Uterus (tissue), 4 donors: Measurements from ENCODE around the gene ZFAND3. TPM values are rescaled to one million over a fixed set of nuclear protein-coding genes. Genes with fewer than 3 reads are reported as not detected.

Source experiments
- DNase-seq, 2 donors: peaks; one replicate each; pipeline ENCODE4 v3.0.0-alpha.2; 2019 to 2020
- H3K27ac ChIP-seq, 2 donors: fragments of 200-600 bp; sonication (generic); 1 replicate in 1 of 2; 2 replicates in 1 of 2; pipeline ENCODE4 v1.5.1; 2016 to 2018
- H3K27me3 ChIP-seq, 2 donors: fragments of 200-600 bp; sonication (generic); one replicate each; pipeline ENCODE4 v1.5.1; 2018 to 2019; ENCODE audit warnings: control low read depth in 1 of 2
- H3K36me3 ChIP-seq, 2 donors: fragments of 200-600 bp; sonication (generic); one replicate each; pipeline ENCODE4 v1.5.1; 2019; ENCODE audit warnings: control low read depth in 1 of 2
- H3K4me1 ChIP-seq, 2 donors: fragments of 200-600 bp; sonication (generic); one replicate each; pipeline ENCODE4 v1.5.1; 2018 to 2019; ENCODE audit warnings: control low read depth in 1 of 2
- H3K4me3 ChIP-seq, 2 donors: fragments of 200-600 bp; sonication (generic); 1 replicate in 1 of 2; 2 replicates in 1 of 2; pipeline ENCODE4 v1.5.1; 2018 to 2019; ENCODE audit warnings: mild to moderate bottlenecking in 1 of 2
- H3K9me3 ChIP-seq, 2 donors: fragments of 200-600 bp; sonication (generic); one replicate each; pipeline ENCODE4 v1.5.1; 2019; ENCODE audit warnings: control low read depth in 1 of 2
- CTCF ChIP-seq, 4 experiments: fragments of 200-600 bp in 2 of 4; fragments of 450-650 bp in 2 of 4; sonication (generic) in 2 of 4; IDR thresholded peaks; one replicate each; pipeline ENCODE4 v1.5.1; 2016 to 2019; ENCODE audit warnings: antibody characterized with exemption in 4 of 4, mild to moderate bottlenecking in 2 of 4, moderate library complexity in 1 of 4
- POLR2A ChIP-seq, 2 donors: fragments of 450-650 bp; IDR thresholded peaks; one replicate each; pipeline ENCODE4 v1.6.1; 2016; ENCODE audit warnings: antibody characterized with exemption in 2 of 2, mild to moderate bottlenecking in 1 of 2, moderate library complexity in 1 of 2
- intact Hi-C: fragments of 100-400 bp; cut with DNase I; formaldehyde crosslinking; loops from one replicate; pipeline ENCODE4 v1.15.1; 2023; ENCODE audit warnings: low total_unique reads
- total RNA-seq, 4 donors: library from RNA; depleted of rRNA in 3 of 4; stranded (reverse); fragments of >200 nt in 3 of 4; gene quantifications; one replicate each; pipeline versions ENCODE4 v1.1.0 to v1.2.4, GENCODE V29; 2014 to 2023
- donor health status: DM: yes; HTN: yes; CAD: no.

Gene ZFAND3
- 10 to 100 TPM in 3 of 4 donors, 1 to 10 TPM in 1; 5.0 to 81.9 (median 54.6) TPM for total RNA-seq

- H3K4me3 ChIP-seq, result peak within 1 kb of the TSS; percentile 87 to 98
- no peaks in the 10 kb centered on the region for H3K9me3 ChIP-seq
- DNase-seq, result peak; percentile 96 to 98
- no peaks in the 10 kb centered on the region for H3K27me3 ChIP-seq
- intact Hi-C loops, result no loop called here
- peak within 1 kb of the TSS; percentile 95 to 99 for H3K27ac ChIP-seq
- no peaks in the 10 kb centered on the region for H3K36me3 ChIP-seq
- TF ChIP-seq CTCF (IDR thresholded peaks at IDR 0.05), result peak in 2 of 4 experiments; percentile 11 to 17
- peak; percentile 20 to 51 for TF ChIP-seq POLR2A (IDR thresholded peaks at IDR 0.05)
- H3K4me1 ChIP-seq, result no peaks in the 10 kb centered on the region
These were observed at the start of gene ZFAND3 for GRCh38 chr6:37819177-37819801. ZFAND3 (plus strand) TSS chr6:37819727; CDS start chr6:37819946, 219 bp downstream.

- H3K36me3 ChIP-seq, result no peaks in the 10 kb centered on the region
- no peaks in the 10 kb centered on the region for H3K9me3 ChIP-seq
- TF ChIP-seq POLR2A (IDR thresholded peaks at IDR 0.05) (no peak), CTCF (IDR thresholded peaks at IDR 0.05) (no peak)
- intact Hi-C loops, result no loop called here
- H3K4me3 ChIP-seq, result no peak overlapping the region
- no peak for DNase-seq
- H3K27ac ChIP-seq, result no peak overlapping the region
- H3K4me1 ChIP-seq, result no peaks in the 10 kb centered on the region
- no peaks in the 10 kb centered on the region for H3K27me3 ChIP-seq
These were observed 45.4 kb upstream of the ZFAND3 start for GRCh38 chr6:37774028-37774680.

GRCh38 chr6:37776566-37776965, 43.0 kb upstream of the ZFAND3 start:
- Histone ChIP-seq H3K9me3 (no peaks in the 10 kb centered on the region), H3K4me1 (no peaks in the 10 kb centered on the region), H3K27ac (no peak overlapping the region), H3K36me3 (no peaks in the 10 kb centered on the region), H3K27me3 (no peaks in the 10 kb centered on the region), H3K4me3 (no peak overlapping the region)
- no peak for TF ChIP-seq CTCF (IDR thresholded peaks at IDR 0.05)
- no peak for TF ChIP-seq POLR2A (IDR thresholded peaks at IDR 0.05)
- DNase-seq, result no peak
- intact Hi-C loops, result no loop called here

GRCh38 chr6:37777272-37777834, 42.2 kb upstream of the ZFAND3 start:
- no peaks in the 10 kb centered on the region for H3K27me3 ChIP-seq

More at GRCh38 chr6:37777272-37777834, 42.2 kb upstream of the ZFAND3 start:
- Histone ChIP-seq H3K27ac (no peak overlapping the region), H3K4me3 (no peak overlapping the region), H3K36me3 (no peaks in the 10 kb centered on the region), H3K9me3 (no peaks in the 10 kb centered on the region), H3K4me1 (no peaks in the 10 kb centered on the region)
- intact Hi-C loops, result no loop called here
- DNase-seq, result no peak
- TF ChIP-seq CTCF (IDR thresholded peaks at IDR 0.05), result no peak
- no peak for TF ChIP-seq POLR2A (IDR thresholded peaks at IDR 0.05)
